ENCODE results near the gene CLEC4G. TPM values are rescaled to one million over a fixed set of nuclear protein-coding genes. Genes with fewer than 3 reads are reported as not detected.

CLEC4G gene, protein sequence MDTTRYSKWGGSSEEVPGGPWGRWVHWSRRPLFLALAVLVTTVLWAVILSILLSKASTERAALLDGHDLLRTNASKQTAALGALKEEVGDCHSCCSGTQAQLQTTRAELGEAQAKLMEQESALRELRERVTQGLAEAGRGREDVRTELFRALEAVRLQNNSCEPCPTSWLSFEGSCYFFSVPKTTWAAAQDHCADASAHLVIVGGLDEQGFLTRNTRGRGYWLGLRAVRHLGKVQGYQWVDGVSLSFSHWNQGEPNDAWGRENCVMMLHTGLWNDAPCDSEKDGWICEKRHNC
- total RNA-seq: not detected in 2 replicates

- TF ChIP-seq CTCF (IDR thresholded peaks at IDR 0.05; ENCODE audit: insufficient read depth, low read length, severe bottlenecking): no peak
- FAIRE-seq: no peak
- no peak for DNase-seq (ENCODE audit: low read depth)
- Histone ChIP-seq H3K27me3 (ENCODE audit: control insufficient read depth, insufficient read depth, low read length) (peaks cover 7% of the 10 kb centered on the region), H3K36me3 (ENCODE audit: control insufficient read depth, insufficient read depth, low read length) (no peaks in the 10 kb centered on the region), H3K4me3 (ENCODE audit: low read depth, low read length) (no peak within 1 kb of the TSS)
Observed at GRCh38 chr19:7732045-7732444, at the start of gene CLEC4G. CLEC4G (minus strand) TSS chr19:7732110; CDS start chr19:7732102, 8 bp downstream.

- no peak for FAIRE-seq
- TF ChIP-seq CTCF (IDR thresholded peaks at IDR 0.05; ENCODE audit: insufficient read depth, low read length, severe bottlenecking): no peak
- no peak for DNase-seq (ENCODE audit: low read depth)
- Histone ChIP-seq H3K4me3 (ENCODE audit: low read depth, low read length) (no peak overlapping the region), H3K36me3 (ENCODE audit: control insufficient read depth, insufficient read depth, low read length) (no peaks in the 10 kb centered on the region), H3K27me3 (ENCODE audit: control insufficient read depth, insufficient read depth, low read length) (peaks cover 2% of the 10 kb centered on the region)
Observed at GRCh38 chr19:7781157-7781556, 49.2 kb upstream of the CLEC4G start.

GRCh38 chr19:7779631-7780486, 47.9 kb upstream of the CLEC4G start:
- H3K27me3 ChIP-seq (ENCODE audit: control insufficient read depth, insufficient read depth, low read length): peaks cover 2% of the 10 kb centered on the region
- DNase-seq (ENCODE audit: low read depth): no peak
- H3K4me3 ChIP-seq (ENCODE audit: low read depth, low read length): no peak overlapping the region
- FAIRE-seq: no peak
- TF ChIP-seq CTCF (IDR thresholded peaks at IDR 0.05; ENCODE audit: insufficient read depth, low read length, severe bottlenecking): no peak
- no peaks in the 10 kb centered on the region for H3K36me3 ChIP-seq (ENCODE audit: control insufficient read depth, insufficient read depth, low read length)

DNA sequence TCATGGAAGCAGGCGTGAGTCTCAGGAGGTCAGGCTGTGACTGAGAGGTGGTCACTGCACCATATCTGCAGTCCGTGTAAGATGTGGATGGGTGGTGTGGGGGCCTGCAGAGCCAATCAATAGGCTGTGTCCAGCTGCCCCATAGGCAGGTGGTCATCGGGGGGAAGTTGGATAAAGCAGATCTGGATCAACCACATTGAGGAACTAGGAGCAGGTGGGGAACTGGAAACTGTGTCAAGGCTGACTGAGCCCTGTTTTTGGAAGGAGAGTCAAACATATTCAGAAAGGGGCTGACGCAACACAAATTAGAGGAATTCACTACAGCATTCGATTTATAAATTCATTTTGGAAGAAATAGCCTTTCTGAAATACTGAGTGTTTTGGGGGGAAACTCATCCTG, 46.2 kb upstream of the CLEC4G start:
- Histone ChIP-seq H3K36me3 (ENCODE audit: control insufficient read depth, insufficient read depth, low read length) (no peaks in the 10 kb centered on the region), H3K27me3 (ENCODE audit: control insufficient read depth, insufficient read depth, low read length) (peaks cover 2% of the 10 kb centered on the region), H3K4me3 (ENCODE audit: low read depth, low read length) (no peak overlapping the region)
- no peak for TF ChIP-seq CTCF (IDR thresholded peaks at IDR 0.05; ENCODE audit: insufficient read depth, low read length, severe bottlenecking)
- DNase-seq (ENCODE audit: low read depth) (no peak), FAIRE-seq (no peak)

DNA sequence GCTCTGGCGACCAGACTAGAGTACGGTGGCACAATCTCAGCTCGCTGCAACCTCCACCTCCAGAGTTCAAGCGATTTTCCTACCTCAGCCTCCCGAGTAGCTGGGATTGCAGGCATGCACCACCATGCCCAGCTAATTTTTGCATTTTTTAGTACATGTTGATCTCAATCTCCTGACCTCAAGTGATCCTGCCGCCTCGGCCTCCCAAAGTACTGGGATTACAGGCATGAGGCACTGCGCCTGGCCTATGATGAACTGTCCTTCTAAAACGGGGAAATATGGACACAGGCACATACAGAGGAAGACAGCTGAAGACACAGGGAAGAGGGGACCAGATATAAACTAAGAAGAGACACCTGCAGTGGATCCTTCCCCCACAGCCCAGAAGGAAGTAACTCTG, 43.9 kb upstream of the CLEC4G start:
- H3K27me3 ChIP-seq (ENCODE audit: control insufficient read depth, insufficient read depth, low read length): peaks cover 2% of the 10 kb centered on the region
- DNase-seq (ENCODE audit: low read depth) (no peak), FAIRE-seq (no peak)
- H3K36me3 ChIP-seq (ENCODE audit: control insufficient read depth, insufficient read depth, low read length): no peaks in the 10 kb centered on the region
- no peak for TF ChIP-seq CTCF (IDR thresholded peaks at IDR 0.05; ENCODE audit: insufficient read depth, low read length, severe bottlenecking)
- H3K4me3 ChIP-seq (ENCODE audit: low read depth, low read length): no peak overlapping the region

Measured in bronchial epithelial cell (primary cell).